ENCODE measurements around the gene EPHA5.
"Not testable (repeated sequence)": the region's sequence is repeated elsewhere in the genome, so short reads cannot be mapped to it uniquely, and the experiment has no call there.

The EPHA5 gene

GRCh38 chr4:65344278-65344825 lies 325.9 kb downstream of the EPHA5 start:
- DNase-seq: no peak

- no peak for DNase-seq
These were observed 326.9 kb downstream of the EPHA5 start for GRCh38 chr4:65343342-65343741.

- DNase-seq: no peak
These were observed 328.7 kb downstream of the EPHA5 start for GRCh38 chr4:65341557-65341956.

GRCh38 chr4:65340382-65341109 lies 329.7 kb downstream of the EPHA5 start:
- DNase-seq: no peak

DNA sequence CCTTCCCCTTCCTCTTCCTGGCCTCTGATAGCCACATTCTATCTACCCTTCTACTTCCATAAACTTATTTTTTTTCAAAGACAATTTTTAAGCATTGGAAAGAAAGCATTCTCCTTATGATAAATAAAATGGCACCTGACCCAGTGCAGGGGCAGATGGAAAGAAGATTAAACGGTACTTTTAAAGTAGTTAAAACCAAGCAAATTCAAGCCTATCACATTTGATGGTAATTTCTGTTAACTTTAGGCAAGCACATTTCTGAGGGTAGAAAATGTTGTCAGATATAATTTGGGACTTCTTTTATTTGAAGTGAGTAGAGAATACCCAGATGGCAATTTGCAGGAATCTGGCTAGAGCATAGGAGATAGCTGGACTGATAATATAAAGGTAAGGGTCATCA lies 332.9 kb downstream of the EPHA5 start:
- DNase-seq: no peak

DNA sequence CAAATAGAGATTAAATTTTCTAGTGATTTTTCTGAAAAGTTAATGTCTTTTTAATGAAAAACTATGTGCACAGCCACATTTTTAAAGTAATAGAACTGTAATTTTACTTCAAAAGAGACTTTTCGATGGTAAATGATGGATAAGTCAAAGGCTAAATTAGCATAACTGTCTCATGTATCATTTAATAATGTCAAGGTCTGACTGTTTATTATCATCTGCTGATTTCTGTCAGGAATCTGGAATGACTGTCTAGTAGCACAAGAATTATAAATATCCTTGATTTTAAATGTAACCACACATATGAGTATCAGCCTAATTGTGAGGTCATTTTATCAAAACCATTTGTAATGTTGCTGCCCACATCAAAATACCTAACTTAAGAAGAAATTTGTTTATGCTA lies 333.8 kb downstream of the EPHA5 start:
- no peak for DNase-seq

GRCh38 chr4:65316534-65316933 lies 353.8 kb downstream of the EPHA5 start:
- no peak for DNase-seq

- no peak for DNase-seq
These were observed 359.2 kb downstream of the EPHA5 start for GRCh38 chr4:65311120-65311519.

- DNase-seq: no peak
These were observed 359.7 kb downstream of the EPHA5 start for GRCh38 chr4:65310586-65310985.

DNA sequence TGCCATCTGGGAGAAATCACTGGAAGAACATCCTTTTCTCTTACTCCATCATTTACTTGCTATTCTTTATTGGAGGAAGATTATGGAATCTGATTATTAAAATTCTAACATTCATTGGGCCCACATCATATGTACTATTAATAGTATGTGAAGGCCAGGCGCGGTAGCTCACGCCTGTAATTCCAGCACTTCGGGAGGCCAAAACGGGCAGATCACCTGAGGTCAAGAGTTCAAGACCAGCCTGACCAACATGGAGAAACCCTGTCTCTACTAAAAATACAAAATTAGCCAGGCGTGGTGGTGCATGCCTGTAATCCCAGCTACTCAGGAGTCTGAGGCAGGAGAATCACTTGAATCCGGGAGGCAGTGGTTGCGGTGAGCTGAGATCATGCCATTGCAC lies 361.7 kb downstream of the EPHA5 start:
- not testable (repeated sequence) for DNase-seq

- DNase-seq: no peak
These were observed 368.1 kb downstream of the EPHA5 start for GRCh38 chr4:65302145-65302544.

DNA sequence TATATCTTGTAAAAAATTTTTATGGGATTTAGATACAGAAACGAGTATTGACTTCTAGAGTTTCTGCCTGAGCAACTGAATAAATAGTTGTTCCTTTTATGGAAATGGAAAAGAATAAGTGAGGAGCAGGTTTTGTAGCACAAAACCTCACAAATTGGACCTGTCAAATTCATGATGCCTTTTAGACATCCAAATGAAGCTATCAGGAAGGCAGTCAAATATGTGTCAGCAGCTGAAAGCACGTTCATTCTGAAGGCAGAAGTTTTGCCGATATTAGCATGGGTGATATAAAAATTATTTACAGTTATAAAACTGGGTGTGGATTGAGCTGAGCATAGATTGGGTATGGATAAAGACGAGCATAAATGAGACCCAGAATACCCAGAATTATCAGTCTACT lies 374.0 kb downstream of the EPHA5 start:
- DNase-seq: no peak

DNA sequence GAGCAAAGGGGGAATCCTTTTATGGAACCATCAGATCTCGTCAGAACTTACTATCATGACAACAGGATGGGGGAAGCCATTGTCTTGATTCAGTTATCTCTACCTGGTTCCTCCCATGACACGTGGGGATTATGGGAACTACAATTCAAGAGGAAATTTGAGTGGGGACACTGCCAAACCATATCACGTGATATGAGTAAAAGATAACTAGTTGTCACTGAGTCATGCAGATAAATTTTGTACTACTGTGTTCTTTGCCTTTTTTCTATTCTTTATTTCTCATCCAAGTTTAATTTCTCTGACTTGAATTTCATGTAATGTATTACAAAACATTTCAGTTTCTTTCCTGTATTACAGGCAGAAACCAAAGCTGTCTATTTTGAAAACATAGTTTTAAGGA lies 383.2 kb downstream of the EPHA5 start:
- no peak for DNase-seq
